GM20000 (cell line): ENCODE results near the gene GPR156.

Source experiments
- DNase-seq: peaks from one replicate; pipeline ENCODE4 v3.0.0; 2012; ENCODE audit warnings: low spot score
- TF ChIP-seq, protein P1 (sequence below): IDR thresholded peaks from 2 replicates; pipeline ENCODE4 v1.5.1; 2012; ENCODE audit warnings: mild to moderate bottlenecking, control low read depth; ENCODE audit errors: extremely low read depth, missing control alignments

Gene GPR156

DNA sequence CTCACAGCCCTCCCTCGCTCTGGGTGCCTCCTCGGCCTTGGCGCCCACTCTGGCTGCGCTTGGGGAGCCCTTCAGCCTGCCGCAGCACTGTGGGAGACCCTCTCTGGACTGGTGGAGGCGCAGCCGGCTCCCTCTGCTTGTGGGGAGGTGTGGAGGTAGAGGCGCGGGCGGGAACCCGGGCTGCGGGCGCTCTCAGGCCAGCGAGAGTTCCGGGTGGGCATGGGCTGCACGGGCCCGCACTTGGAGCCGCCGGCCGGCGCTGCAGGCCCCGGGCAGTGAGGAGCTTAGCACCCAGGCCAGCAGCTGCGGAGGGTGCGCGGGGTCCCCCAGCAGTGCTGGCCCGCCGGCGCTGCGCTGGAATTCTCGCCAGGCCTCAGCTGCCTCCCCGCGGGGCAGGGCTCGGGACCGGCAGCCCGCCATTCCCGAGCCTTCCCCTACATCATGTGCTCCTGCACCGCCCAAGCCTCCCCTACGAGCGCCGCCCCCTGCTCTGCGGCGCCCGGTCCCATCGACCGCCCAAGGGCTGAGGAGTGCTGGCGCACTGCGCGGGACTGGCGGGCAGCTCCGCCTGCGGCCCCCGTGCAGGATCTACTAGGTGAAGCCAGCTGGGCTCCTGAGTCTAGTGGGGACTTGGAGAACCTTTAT is 144.8 kb downstream of the GPR156 start:
- TF ChIP-seq, protein P1, sequence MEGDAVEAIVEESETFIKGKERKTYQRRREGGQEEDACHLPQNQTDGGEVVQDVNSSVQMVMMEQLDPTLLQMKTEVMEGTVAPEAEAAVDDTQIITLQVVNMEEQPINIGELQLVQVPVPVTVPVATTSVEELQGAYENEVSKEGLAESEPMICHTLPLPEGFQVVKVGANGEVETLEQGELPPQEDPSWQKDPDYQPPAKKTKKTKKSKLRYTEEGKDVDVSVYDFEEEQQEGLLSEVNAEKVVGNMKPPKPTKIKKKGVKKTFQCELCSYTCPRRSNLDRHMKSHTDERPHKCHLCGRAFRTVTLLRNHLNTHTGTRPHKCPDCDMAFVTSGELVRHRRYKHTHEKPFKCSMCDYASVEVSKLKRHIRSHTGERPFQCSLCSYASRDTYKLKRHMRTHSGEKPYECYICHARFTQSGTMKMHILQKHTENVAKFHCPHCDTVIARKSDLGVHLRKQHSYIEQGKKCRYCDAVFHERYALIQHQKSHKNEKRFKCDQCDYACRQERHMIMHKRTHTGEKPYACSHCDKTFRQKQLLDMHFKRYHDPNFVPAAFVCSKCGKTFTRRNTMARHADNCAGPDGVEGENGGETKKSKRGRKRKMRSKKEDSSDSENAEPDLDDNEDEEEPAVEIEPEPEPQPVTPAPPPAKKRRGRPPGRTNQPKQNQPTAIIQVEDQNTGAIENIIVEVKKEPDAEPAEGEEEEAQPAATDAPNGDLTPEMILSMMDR = no peak
- DNase-seq = no peak

DNA sequence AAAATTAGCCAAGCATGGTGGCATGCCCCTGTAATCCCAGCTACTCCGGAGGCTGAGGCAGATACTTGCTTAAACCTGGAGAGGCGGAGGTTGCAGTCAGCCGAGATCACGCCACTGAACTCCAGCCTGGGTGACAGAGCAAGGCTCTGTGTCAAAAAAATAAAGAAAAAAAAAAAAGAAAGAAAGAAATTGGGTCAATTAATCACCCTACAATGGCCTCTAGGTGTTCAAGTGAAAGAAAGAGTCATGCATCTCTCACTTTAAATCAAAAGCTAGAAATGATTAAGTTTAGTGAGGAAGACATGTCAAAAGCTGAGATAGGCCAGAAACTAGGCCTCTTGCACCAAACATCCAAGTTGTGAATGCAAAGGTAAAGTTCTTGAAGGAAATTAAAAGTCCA is 145.9 kb downstream of the GPR156 start:
- TF ChIP-seq, protein P1 = no peak
- no peak for DNase-seq

DNA sequence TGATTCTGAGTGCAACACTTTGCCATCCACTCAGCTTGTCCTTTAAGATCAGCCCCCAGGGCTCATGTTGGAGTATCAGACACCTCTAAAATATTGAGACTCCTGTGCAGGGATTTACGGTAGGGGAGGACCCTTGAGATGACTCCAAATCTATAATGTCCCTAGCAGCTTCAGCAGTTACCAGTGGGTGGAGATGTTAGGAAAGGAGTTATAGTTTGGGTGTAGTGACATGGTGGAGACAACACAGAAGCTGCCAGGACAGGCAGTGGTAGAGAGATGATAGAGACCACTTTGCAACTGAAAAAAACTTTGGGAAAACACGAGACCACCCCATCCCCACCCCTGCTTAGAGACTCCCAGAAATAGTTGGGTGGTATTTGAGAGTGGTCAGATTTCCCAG is 147.5 kb downstream of the GPR156 start:
- DNase-seq = no peak
- TF ChIP-seq, protein P1 = no peak

DNA sequence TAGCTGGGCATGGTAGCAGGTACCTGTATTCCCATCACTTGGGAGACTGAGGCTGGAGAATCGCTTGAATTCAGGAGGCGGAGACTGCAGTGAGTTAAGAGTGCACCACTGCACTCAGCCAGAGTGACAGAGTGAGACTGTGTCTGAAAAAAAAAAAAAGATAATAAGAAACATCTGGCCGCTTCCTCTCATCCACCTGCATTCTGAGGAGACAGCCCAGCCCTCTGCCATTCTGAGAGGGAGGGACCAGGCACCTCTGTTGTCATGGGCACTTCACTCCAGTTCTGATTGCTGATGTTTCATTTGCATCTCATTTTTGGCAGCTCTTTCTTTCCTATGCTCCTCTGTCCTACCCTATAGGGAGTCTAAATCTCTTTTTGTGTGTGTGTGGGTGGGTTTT is 154.4 kb downstream of the GPR156 start:
- no peak for DNase-seq
- TF ChIP-seq, protein P1 = no peak

DNA sequence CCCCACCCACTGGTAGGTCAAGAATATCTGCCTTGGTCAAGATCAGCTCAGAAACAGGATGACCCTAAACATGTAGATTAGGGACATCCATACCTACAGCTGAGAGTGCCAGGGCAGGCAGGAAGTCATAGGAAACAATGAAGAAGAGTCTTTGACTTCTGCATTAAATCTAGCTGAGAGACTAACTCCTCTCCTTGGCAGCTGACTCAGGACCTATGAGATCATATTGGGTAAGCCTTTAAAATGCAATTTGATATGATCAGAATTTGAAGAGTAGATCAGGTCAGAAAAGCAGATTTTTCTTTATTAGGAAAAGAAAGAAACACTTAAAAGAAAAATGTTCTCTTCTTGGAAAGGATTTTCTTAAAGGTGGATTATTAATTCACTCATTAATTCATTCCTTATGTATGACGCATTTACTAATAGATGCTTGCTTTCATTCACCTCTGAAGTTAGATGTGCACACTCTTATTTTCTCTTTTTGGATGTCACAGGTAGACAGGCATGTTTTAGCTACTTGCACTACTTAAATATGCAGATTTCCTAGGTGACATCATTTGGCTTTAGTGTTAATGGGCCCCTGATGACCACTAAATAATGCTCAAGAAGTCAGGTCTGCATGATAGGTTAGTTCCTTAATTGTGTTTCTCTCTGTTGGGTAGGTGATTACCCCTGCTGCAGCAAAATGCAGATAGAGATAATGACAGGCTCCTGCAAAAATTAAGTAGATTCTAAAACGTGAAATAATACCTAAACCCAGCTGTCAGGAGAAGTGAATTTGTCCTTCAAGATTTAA is 155.1 kb downstream of the GPR156 start:
- no peak for DNase-seq
- TF ChIP-seq, protein P1 = no peak

DNA sequence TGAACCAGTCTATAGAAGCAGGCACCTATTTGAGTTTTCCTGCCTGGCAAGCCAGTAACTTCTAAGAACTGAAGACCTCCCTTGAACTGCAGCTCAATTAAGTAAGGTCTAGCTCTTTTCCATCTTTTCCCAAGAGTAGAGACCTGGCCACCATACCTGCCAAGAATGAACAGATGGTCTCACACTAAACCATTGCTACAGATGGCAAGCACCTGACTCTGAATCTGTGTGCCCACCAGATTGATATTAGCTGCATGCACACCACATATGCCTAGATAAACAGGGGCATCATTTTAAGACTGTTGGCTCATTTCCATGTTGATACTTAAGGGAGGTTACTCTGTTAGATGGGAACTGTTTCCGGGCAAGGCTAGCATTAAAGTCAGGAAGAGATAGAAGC is 156.0 kb downstream of the GPR156 start:
- DNase-seq = no peak
- TF ChIP-seq, protein P1 = no peak

DNA sequence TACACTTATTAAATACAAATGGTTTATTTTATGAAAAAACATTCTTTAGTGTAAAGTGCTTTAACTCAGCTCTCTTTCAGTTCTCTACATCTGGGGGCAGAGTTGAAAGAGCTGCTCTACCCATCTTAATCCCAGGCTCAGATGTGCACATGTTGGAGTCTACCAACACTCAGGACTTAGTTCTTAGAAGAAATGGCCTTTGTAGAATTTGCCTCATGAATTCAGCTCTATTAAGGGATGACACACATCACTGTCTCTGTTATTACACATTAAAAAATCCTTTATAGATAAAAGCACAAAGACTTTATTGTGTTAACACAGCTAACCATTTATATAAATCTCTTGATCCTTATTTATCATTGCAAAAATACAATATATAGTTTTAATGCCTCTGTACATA is 159.0 kb downstream of the GPR156 start:
- TF ChIP-seq, protein P1 = no peak
- no peak for DNase-seq
